ENCODE data around the gene CNN3. TPM values are rescaled to one million over a fixed set of nuclear protein-coding genes. Genes with fewer than 3 reads are reported as not detected.

The CNN3 gene
- total and polyA plus RNA-seq, 2 donors (not counting 3 experiments of a cell fraction or from before 2014, with no cell fraction given), result 174 to 392 TPM

DNA sequence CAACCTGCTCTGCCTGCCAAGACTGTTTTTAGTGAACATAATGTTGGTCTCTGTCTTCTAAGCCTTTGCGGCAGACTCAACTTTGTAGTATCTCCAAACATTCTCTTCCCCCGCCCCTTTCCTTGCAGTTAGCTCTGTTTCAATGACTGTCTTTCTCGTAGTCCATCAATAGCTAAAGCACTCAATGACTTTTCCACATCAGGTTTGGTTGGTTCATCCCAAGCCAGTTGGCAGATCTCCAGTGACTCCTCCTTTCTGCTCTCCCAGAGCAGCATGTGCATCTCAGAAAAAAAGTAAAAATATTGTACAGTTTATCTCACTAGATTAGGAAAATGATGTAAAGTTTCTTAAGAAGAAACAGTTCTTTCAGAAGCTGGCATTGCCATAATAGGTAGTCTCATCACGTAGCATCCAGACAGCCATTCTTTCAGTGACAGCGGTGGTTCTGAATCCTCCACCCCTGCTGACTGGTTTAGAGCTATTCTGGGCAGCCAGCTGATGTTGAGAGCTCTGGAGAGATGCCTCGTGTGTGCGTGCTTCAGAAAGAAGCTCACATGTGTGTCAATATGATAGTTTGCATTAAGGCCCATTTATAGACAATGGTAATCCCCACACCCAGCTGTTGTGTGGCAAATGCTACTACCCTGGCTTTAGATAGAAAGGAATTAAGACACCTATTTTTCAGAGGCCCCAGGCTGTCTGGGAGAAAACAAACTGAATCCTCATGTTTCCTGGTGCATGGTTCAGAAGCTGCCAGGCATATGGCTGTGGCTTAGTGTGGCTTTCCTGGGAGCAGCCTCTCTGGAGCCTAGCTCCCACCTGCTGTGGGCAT lies 53.2 kb downstream of the CNN3 start:
- no peaks in the 10 kb centered on the region for H4K20me1 ChIP-seq (replicated peaks; ENCODE audit: control insufficient read depth, extremely low read depth, insufficient read depth, low read length)
- dilution Hi-C loops (cut with MboI; ENCODE audit: extremely low pct_ligation_motif_present, low sequenced_read_pairs) (no loop called here), intact Hi-C loops (cut with micrococcal nuclease) (no loop called here)
- H3K27me3 ChIP-seq (ENCODE audit: control insufficient read depth in 2 of 2, insufficient read depth in 2 of 2, low read length in 2 of 2), result no peaks in the 10 kb centered on the region
- H3K79me2 ChIP-seq (ENCODE audit: control insufficient read depth, insufficient read depth, low read length), result no peaks in the 10 kb centered on the region
- H3K36me3 ChIP-seq (ENCODE audit: control insufficient read depth in 2 of 2, extremely low read depth in 1 of 2, insufficient read depth in 2 of 2, low read length in 2 of 2), result no peaks in the 10 kb centered on the region
- H3K27ac ChIP-seq (ENCODE audit: insufficient read depth, low read depth, low read length), result no peak overlapping the region
- H2AFZ ChIP-seq (ENCODE audit: low read depth, low read length), result no peak overlapping the region
- no peaks in the 10 kb centered on the region for H3K9me1 ChIP-seq (replicated peaks; ENCODE audit: control insufficient read depth, extremely low read depth, insufficient read depth, low read length)
- POLR2A ChIA-PET, result no interaction called here
- DNase-seq (ENCODE audit: low read depth, low spot score) (no peak), FAIRE-seq (no peak)
- peaks cover 29% of the 10 kb centered on the region for H3K4me1 ChIP-seq (ENCODE audit: control insufficient read depth, extremely low read depth, insufficient read depth, low read length)
- CTCF ChIA-PET, result interaction anchor here (0.6 to 5.2 kb wide), 6 partner anchors 9 to 175 kb away, joined by 3 to 39 read pairs (median 12); no protein-coding TSS in a partner anchor
- no peak overlapping the region for H3K9ac ChIP-seq (replicated peaks; ENCODE audit: extremely low read depth, insufficient read depth, low read length)
- no peak overlapping the region for H3K4me3 ChIP-seq (replicated peaks in 1 of 3; ENCODE audit: insufficient read depth in 1 of 3, low read depth in 1 of 3, low read length in 3 of 3)
- BruUV-seq (replicated peaks), result no TSS peak
- H3K4me2 ChIP-seq (ENCODE audit: insufficient read depth, low read length), result no peak overlapping the region
- TF ChIP-seq POLR2AphosphoS5 (IDR thresholded peaks at IDR 0.05; ENCODE audit: insufficient read depth, low read depth, low read length), result no peak
- TF ChIP-seq POLR2A (IDR thresholded peaks at IDR 0.05; ENCODE audit: low read depth, low read length), result no peak
- TF ChIP-seq CTCF (IDR thresholded peaks at IDR 0.05; ENCODE audit: extremely low read depth in 1 of 2, insufficient read depth in 1 of 2, low read depth in 1 of 2, low read length in 2 of 2), result no peak
- TF ChIP-seq JUN (IDR thresholded peaks at IDR 0.05; ENCODE audit: borderline replicate concordance, insufficient read depth, insufficient read length, low read depth), result no peak
- TF ChIP-seq MYC (IDR thresholded peaks at IDR 0.05; ENCODE audit: low read depth, low read length), result no peak
- TF ChIP-seq GATA2 (IDR thresholded peaks at IDR 0.05; ENCODE audit: insufficient read depth, insufficient read length, low read depth, low read length), result no peak
- no peak for TF ChIP-seq EZH2 (IDR thresholded peaks at IDR 0.05; ENCODE audit: borderline replicate concordance, low read depth, low read length, severe bottlenecking)
- TF ChIP-seq, protein P1, sequence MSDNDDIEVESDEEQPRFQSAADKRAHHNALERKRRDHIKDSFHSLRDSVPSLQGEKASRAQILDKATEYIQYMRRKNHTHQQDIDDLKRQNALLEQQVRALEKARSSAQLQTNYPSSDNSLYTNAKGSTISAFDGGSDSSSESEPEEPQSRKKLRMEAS (IDR thresholded peaks at IDR 0.05; ENCODE audit: insufficient read depth, insufficient read length), result no peak
- TF ChIP-seq FOS (IDR thresholded peaks at IDR 0.05; ENCODE audit: borderline replicate concordance, insufficient read depth, low read length), result no peak
- no peaks in the 10 kb centered on the region for H3K9me3 ChIP-seq (replicated peaks; ENCODE audit: control insufficient read depth, insufficient read depth, low read length)

Data from endothelial cell of umbilical vein (primary cell).